Measurements from ENCODE around the gene KCNJ6.
A peak's percentile ranks its signal among the peaks of the same experiment; 100 is the strongest.

The KCNJ6 gene

GRCh38 chr21:37568415-37568814 is 347.8 kb downstream of the KCNJ6 start:
- H3K27ac ChIP-seq (ENCODE audit: insufficient read depth in 1 of 2, low read depth in 1 of 2, low read length in 2 of 2, poor library complexity in 1 of 2, severe bottlenecking in 2 of 2) = no peak overlapping the region
- 94% methylated on average over 6 of the region's 6 CpGs for WGBS (ENCODE audit: insufficient coverage)
- H3K4me1 ChIP-seq (ENCODE audit: control extremely low read depth in 1 of 4, control insufficient read depth in 4 of 4, insufficient read depth in 4 of 4, low read length in 3 of 4) = peaks cover 4 to 23% (median 18%) of the 10 kb centered on the region in 4 experiments
- ChIA-PET CTCF (interaction anchor here (0.9 to 2.6 kb wide), 3 partner anchors 11 to 56 kb away, joined by 3 to 11 read pairs (median 3); no protein-coding TSS in a partner anchor), POLR2A (interaction anchor here (0.6 kb wide), 1 partner anchor 130 kb away, joined by 6 read pairs; no protein-coding TSS in a partner anchor)
- no peak for DNase-seq
- no peaks in the 10 kb centered on the region for H3K9me3 ChIP-seq (ENCODE audit: control extremely low read depth in 1 of 5, control insufficient read depth in 4 of 5, insufficient read depth in 2 of 5, low read depth in 1 of 5, low read length in 4 of 5)
- no peaks in the 10 kb centered on the region for H3K36me3 ChIP-seq (ENCODE audit: control insufficient read depth in 4 of 4, insufficient read depth in 4 of 4, low read length in 3 of 4)
- H3K4me3 ChIP-seq (ENCODE audit: control insufficient read depth in 1 of 7, extremely low read depth in 1 of 7, insufficient read depth in 4 of 7, low read depth in 2 of 7, low read length in 6 of 7) = no peak overlapping the region
- no peaks in the 10 kb centered on the region for H3K27me3 ChIP-seq (replicated peaks in 2 of 5; ENCODE audit: control insufficient read depth in 4 of 5, insufficient read depth in 5 of 5, low read length in 4 of 5)

GRCh38 chr21:37566790-37567615 is 349.3 kb downstream of the KCNJ6 start:
- Histone ChIP-seq H3K4me3 (ENCODE audit: control insufficient read depth in 1 of 7, extremely low read depth in 1 of 7, insufficient read depth in 4 of 7, low read depth in 2 of 7, low read length in 6 of 7) (no peak overlapping the region), H3K27ac (ENCODE audit: insufficient read depth in 1 of 2, low read depth in 1 of 2, low read length in 2 of 2, poor library complexity in 1 of 2, severe bottlenecking in 2 of 2) (no peak overlapping the region), H3K36me3 (ENCODE audit: control insufficient read depth in 4 of 4, insufficient read depth in 4 of 4, low read length in 3 of 4) (no peaks in the 10 kb centered on the region), H3K9me3 (ENCODE audit: control extremely low read depth in 1 of 5, control insufficient read depth in 4 of 5, insufficient read depth in 2 of 5, low read depth in 1 of 5, low read length in 4 of 5) (no peaks in the 10 kb centered on the region), H3K4me1 (ENCODE audit: control extremely low read depth in 1 of 4, control insufficient read depth in 4 of 4, insufficient read depth in 4 of 4, low read length in 3 of 4) (peaks cover 4 to 36% (median 30%) of the 10 kb centered on the region in 4 experiments), H3K27me3 (replicated peaks in 2 of 5; ENCODE audit: control insufficient read depth in 4 of 5, insufficient read depth in 5 of 5, low read length in 4 of 5) (no peaks in the 10 kb centered on the region)
- CTCF ChIA-PET = interaction anchor here (0.7 to 2.6 kb wide), 4 partner anchors 12 to 81 kb away, joined by 3 to 11 read pairs (median 3); no protein-coding TSS in a partner anchor
- no peak for DNase-seq
- WGBS (ENCODE audit: insufficient coverage) = 97% methylated on average over 10 of the region's 14 CpGs
- POLR2A ChIA-PET = no interaction called here

- CTCF ChIA-PET = interaction anchor here (0.6 to 3.0 kb wide), 5 partner anchors 10 to 408 kb away, joined by 3 to 13 read pairs (median 7); no protein-coding TSS in a partner anchor
Measured at GRCh38 chr21:37565530-37566223, 350.6 kb downstream of the KCNJ6 start.

GRCh38 chr21:37564924-37565529 is 351.2 kb downstream of the KCNJ6 start:
- CTCF ChIA-PET = interaction anchor here (0.6 to 3.0 kb wide), 10 partner anchors 8 to 407 kb away, joined by 3 to 18 read pairs (median 4); no protein-coding TSS in a partner anchor
- no peak for DNase-seq
- H3K27ac ChIP-seq (ENCODE audit: insufficient read depth in 1 of 2, low read depth in 1 of 2, low read length in 2 of 2, poor library complexity in 1 of 2, severe bottlenecking in 2 of 2) = peak overlapping the region; percentile 85 to 97
- 71% methylated on average over 12 of the region's 12 CpGs for WGBS (ENCODE audit: insufficient coverage)
- H3K4me3 ChIP-seq (ENCODE audit: control insufficient read depth in 1 of 7, extremely low read depth in 1 of 7, insufficient read depth in 4 of 7, low read depth in 2 of 7, low read length in 6 of 7) = peak overlapping the region in 6 of 7 experiments; percentile 12 to 93 (median 72)
- POLR2A ChIA-PET = interaction anchor here (0.7 to 1.5 kb wide), 2 partner anchors 62 to 68 kb away, joined by 6 to 7 read pairs; no protein-coding TSS in a partner anchor
- peaks cover 4 to 36% (median 30%) of the 10 kb centered on the region in 4 experiments for H3K4me1 ChIP-seq (ENCODE audit: control extremely low read depth in 1 of 4, control insufficient read depth in 4 of 4, insufficient read depth in 4 of 4, low read length in 3 of 4)
- no peaks in the 10 kb centered on the region for H3K36me3 ChIP-seq (ENCODE audit: control insufficient read depth in 4 of 4, insufficient read depth in 4 of 4, low read length in 3 of 4)
- H3K27me3 ChIP-seq (replicated peaks in 2 of 5; ENCODE audit: control insufficient read depth in 4 of 5, insufficient read depth in 5 of 5, low read length in 4 of 5) = no peaks in the 10 kb centered on the region
- H3K9me3 ChIP-seq (ENCODE audit: control extremely low read depth in 1 of 5, control insufficient read depth in 4 of 5, insufficient read depth in 2 of 5, low read depth in 1 of 5, low read length in 4 of 5) = no peaks in the 10 kb centered on the region

More at GRCh38 chr21:37565530-37566223, 350.6 kb downstream of the KCNJ6 start:
- H3K27me3 ChIP-seq (replicated peaks in 2 of 5; ENCODE audit: control insufficient read depth in 4 of 5, insufficient read depth in 5 of 5, low read length in 4 of 5) = no peaks in the 10 kb centered on the region
- WGBS (ENCODE audit: insufficient coverage) = 82% methylated on average over 11 of the region's 14 CpGs
- DNase-seq = peak; percentile 40 to 68 (median 58)
- no peak overlapping the region for H3K27ac ChIP-seq (ENCODE audit: insufficient read depth in 1 of 2, low read depth in 1 of 2, low read length in 2 of 2, poor library complexity in 1 of 2, severe bottlenecking in 2 of 2)
- peaks cover 4 to 36% (median 30%) of the 10 kb centered on the region in 4 experiments for H3K4me1 ChIP-seq (ENCODE audit: control extremely low read depth in 1 of 4, control insufficient read depth in 4 of 4, insufficient read depth in 4 of 4, low read length in 3 of 4)
- H3K36me3 ChIP-seq (ENCODE audit: control insufficient read depth in 4 of 4, insufficient read depth in 4 of 4, low read length in 3 of 4) = no peaks in the 10 kb centered on the region
- POLR2A ChIA-PET = interaction anchor here (0.7 kb wide), 1 partner anchor 62 kb away, joined by 6 read pairs; no protein-coding TSS in a partner anchor
- H3K9me3 ChIP-seq (ENCODE audit: control extremely low read depth in 1 of 5, control insufficient read depth in 4 of 5, insufficient read depth in 2 of 5, low read depth in 1 of 5, low read length in 4 of 5) = no peaks in the 10 kb centered on the region
- peak overlapping the region in 3 of 7 experiments; percentile 33 to 83 (median 62) for H3K4me3 ChIP-seq (ENCODE audit: control insufficient read depth in 1 of 7, extremely low read depth in 1 of 7, insufficient read depth in 4 of 7, low read depth in 2 of 7, low read length in 6 of 7)

GRCh38 chr21:37564341-37564923 is 351.8 kb downstream of the KCNJ6 start:
- Histone ChIP-seq H3K4me1 (ENCODE audit: control extremely low read depth in 1 of 4, control insufficient read depth in 4 of 4, insufficient read depth in 4 of 4, low read length in 3 of 4) (peaks cover 4 to 36% (median 30%) of the 10 kb centered on the region in 4 experiments), H3K27me3 (replicated peaks in 2 of 5; ENCODE audit: control insufficient read depth in 4 of 5, insufficient read depth in 5 of 5, low read length in 4 of 5) (no peaks in the 10 kb centered on the region), H3K27ac (ENCODE audit: insufficient read depth in 1 of 2, low read depth in 1 of 2, low read length in 2 of 2, poor library complexity in 1 of 2, severe bottlenecking in 2 of 2) (peak overlapping the region; percentile 97 to 99), H3K9me3 (ENCODE audit: control extremely low read depth in 1 of 5, control insufficient read depth in 4 of 5, insufficient read depth in 2 of 5, low read depth in 1 of 5, low read length in 4 of 5) (no peaks in the 10 kb centered on the region), H3K4me3 (ENCODE audit: control insufficient read depth in 1 of 7, extremely low read depth in 1 of 7, insufficient read depth in 4 of 7, low read depth in 2 of 7, low read length in 6 of 7) (peak overlapping the region; percentile 51 to 93 (median 74)), H3K36me3 (ENCODE audit: control insufficient read depth in 4 of 4, insufficient read depth in 4 of 4, low read length in 3 of 4) (no peaks in the 10 kb centered on the region)
- POLR2A ChIA-PET = interaction anchor here (0.6 to 1.5 kb wide), 4 partner anchors 9 to 68 kb away, joined by 3 to 7 read pairs (median 6); no protein-coding TSS in a partner anchor
- 7% methylated on average over 8 of the region's 14 CpGs for WGBS (ENCODE audit: insufficient coverage)
- CTCF ChIA-PET = interaction anchor here (0.7 to 3.0 kb wide), 14 partner anchors 8 to 334 kb away, joined by 3 to 18 read pairs (median 4); no protein-coding TSS in a partner anchor
- peak; percentile 99 to 100 (median 100) for DNase-seq

GRCh38 chr21:37563641-37564340 is 352.5 kb downstream of the KCNJ6 start:
- peak; percentile 94 to 98 (median 97) for DNase-seq
- under 1% methylated on average over 64 of the region's 67 CpGs for WGBS (ENCODE audit: insufficient coverage)
- peak overlapping the region; percentile 51 to 93 (median 74) for H3K4me3 ChIP-seq (ENCODE audit: control insufficient read depth in 1 of 7, extremely low read depth in 1 of 7, insufficient read depth in 4 of 7, low read depth in 2 of 7, low read length in 6 of 7)
- no peaks in the 10 kb centered on the region for H3K36me3 ChIP-seq (ENCODE audit: control insufficient read depth in 4 of 4, insufficient read depth in 4 of 4, low read length in 3 of 4)
- POLR2A ChIA-PET = interaction anchor here (0.6 to 1.5 kb wide), 5 partner anchors 9 to 296 kb away, joined by 3 to 7 read pairs (median 5); partner anchors contain the start of gene VPS26C
- peak overlapping the region; percentile 97 to 99 for H3K27ac ChIP-seq (ENCODE audit: insufficient read depth in 1 of 2, low read depth in 1 of 2, low read length in 2 of 2, poor library complexity in 1 of 2, severe bottlenecking in 2 of 2)
- CTCF ChIA-PET = interaction anchor here (0.6 to 3.0 kb wide), 15 partner anchors 9 to 334 kb away, joined by 3 to 18 read pairs (median 4); no protein-coding TSS in a partner anchor
- H3K4me1 ChIP-seq (ENCODE audit: control extremely low read depth in 1 of 4, control insufficient read depth in 4 of 4, insufficient read depth in 4 of 4, low read length in 3 of 4) = peaks cover 4 to 36% (median 30%) of the 10 kb centered on the region in 4 experiments
- no peaks in the 10 kb centered on the region for H3K27me3 ChIP-seq (replicated peaks in 2 of 5; ENCODE audit: control insufficient read depth in 4 of 5, insufficient read depth in 5 of 5, low read length in 4 of 5)
- H3K9me3 ChIP-seq (ENCODE audit: control extremely low read depth in 1 of 5, control insufficient read depth in 4 of 5, insufficient read depth in 2 of 5, low read depth in 1 of 5, low read length in 4 of 5) = no peaks in the 10 kb centered on the region

Measured in common myeloid progenitor, CD34-positive (primary cell).